HepG2 (cell line): ENCODE data around the gene CBLC. TPM values are rescaled to one million over a fixed set of nuclear protein-coding genes. Genes with fewer than 3 reads are reported as not detected.

Source experiments
- CENPT ChIP-seq: sonication (generic); formaldehyde crosslinking; IDR thresholded peaks from 2 replicates; pipeline ENCODE4 v1.8.0; 2022; ENCODE audit warnings: low read depth, mild to moderate bottlenecking, moderate library complexity, missing genetic modification reagents
- CENPX ChIP-seq: sonication (generic); formaldehyde crosslinking; IDR thresholded peaks from 2 replicates; pipeline ENCODE4 v1.9.0; 2021; ENCODE audit warnings: mild to moderate bottlenecking, missing genetic modification reagents, moderate library complexity
- DNMT1 ChIP-seq: sonication (generic); formaldehyde crosslinking; IDR thresholded peaks from 2 replicates; pipeline ENCODE4 v1.5.1; 2020; ENCODE audit warnings: mild to moderate bottlenecking, missing genetic modification reagents
- FOXM1 ChIP-seq: sonication (generic); formaldehyde crosslinking; IDR thresholded peaks from 2 replicates; pipeline ENCODE4 v1.5.0; 2020; ENCODE audit warnings: missing genetic modification reagents
- GMEB2 ChIP-seq: IDR thresholded peaks from 2 replicates; pipeline ENCODE4 v1.6.1; 2016; ENCODE audit warnings: missing biosample characterization, missing genetic modification reagents, low read depth
- MED8 ChIP-seq: sonication (generic); formaldehyde crosslinking; IDR thresholded peaks from 2 replicates; pipeline ENCODE4 v1.8.1; 2023; ENCODE audit warnings: mild to moderate bottlenecking, missing genetic modification reagents; ENCODE audit not compliant: insufficient replicate concordance
- MZF1 ChIP-seq: sonication (generic); formaldehyde crosslinking; IDR thresholded peaks from 2 replicates; pipeline ENCODE4 v1.8.1; 2023; ENCODE audit warnings: mild to moderate bottlenecking, missing genetic modification reagents, borderline replicate concordance
- NFIC ChIP-seq: IDR thresholded peaks from 2 replicates; pipeline ENCODE4 v1.6.1; 2012; ENCODE audit warnings: mild to moderate bottlenecking, low read length, inconsistent platforms
- NR2F1 ChIP-seq, 2 experiments: fragments of 450-650 bp in 1 of 2; formaldehyde crosslinking in 1 of 2; IDR thresholded peaks; 2 replicates each; pipeline versions ENCODE4 v1.5.0 to v1.6.1; 2016 to 2020; ENCODE audit warnings: mild to moderate bottlenecking in 1 of 2, missing compliant biosample characterization in 1 of 2, missing genetic modification reagents in 1 of 2, moderate library complexity in 1 of 2
- RARA ChIP-seq: IDR thresholded peaks from 2 replicates; pipeline ENCODE4 v1.6.1; 2016; ENCODE audit warnings: missing genetic modification reagents, missing compliant biosample characterization
- SALL2 ChIP-seq: sonication (generic); formaldehyde crosslinking; IDR thresholded peaks from 2 replicates; pipeline ENCODE4 v1.8.1; 2023; ENCODE audit warnings: mild to moderate bottlenecking, missing genetic modification reagents, inconsistent platforms
- SMARCC2 ChIP-seq: fragments of 450-650 bp; IDR thresholded peaks from 2 replicates; pipeline ENCODE4 v1.6.1; 2017; ENCODE audit warnings: antibody characterized with exemption, mild to moderate bottlenecking
- SSRP1 ChIP-seq: IDR thresholded peaks from 2 replicates; pipeline ENCODE4 v1.6.1; 2016; ENCODE audit warnings: control low read depth
- SYNCRIP ChIP-seq: fragments of 200-400 bp; formaldehyde crosslinking; IDR thresholded peaks from 2 replicates; pipeline ENCODE4 v1.6.1; 2018; ENCODE audit warnings: mild to moderate bottlenecking, low read depth, low read length; ENCODE audit not compliant: insufficient read depth
- ZFP90 ChIP-seq: sonication (generic); formaldehyde crosslinking; IDR thresholded peaks from 2 replicates; pipeline ENCODE4 v1.8.0; 2022; ENCODE audit warnings: missing genetic modification reagents, mild to moderate bottlenecking, inconsistent platforms, borderline replicate concordance
- ZFX ChIP-seq: sonication (generic); formaldehyde crosslinking; IDR thresholded peaks from 2 replicates; pipeline ENCODE4 v1.4.0; 2020; ENCODE audit warnings: mild to moderate bottlenecking, low read depth, missing genetic modification reagents, moderate library complexity
- ZFY ChIP-seq: sonication (generic); formaldehyde crosslinking; IDR thresholded peaks from 2 replicates; pipeline ENCODE4 v1.4.0; 2020; ENCODE audit warnings: missing genetic modification reagents
- ZNF207 ChIP-seq: fragments of 450-650 bp; IDR thresholded peaks from 2 replicates; pipeline ENCODE4 v1.6.1; 2016; ENCODE audit warnings: antibody characterized with exemption, borderline replicate concordance
- ZNF446 ChIP-seq: sonication (generic); formaldehyde crosslinking; IDR thresholded peaks from 2 replicates; pipeline ENCODE4 v1.5.0; 2020; ENCODE audit warnings: mild to moderate bottlenecking, missing genetic modification reagents
- ZNF546 ChIP-seq: sonication (generic); formaldehyde crosslinking; conservative IDR thresholded peaks from 2 replicates; pipeline ENCODE4 v1.8.1; 2023; ENCODE audit warnings: mild to moderate bottlenecking, missing genetic modification reagents
- ZNF558 ChIP-seq: sonication (generic); formaldehyde crosslinking; IDR thresholded peaks from 2 replicates; pipeline ENCODE4 v1.9.0; 2022; ENCODE audit warnings: mild to moderate bottlenecking, missing genetic modification reagents, borderline replicate concordance
- ZNF776 ChIP-seq: sonication (generic); formaldehyde crosslinking; IDR thresholded peaks from 2 replicates; pipeline ENCODE4 v1.4.0; 2020; ENCODE audit warnings: mild to moderate bottlenecking, missing genetic modification reagents
- ZNF780A ChIP-seq: sonication (generic); formaldehyde crosslinking; IDR thresholded peaks from 2 replicates; pipeline ENCODE4 v1.8.0; 2022; ENCODE audit warnings: mild to moderate bottlenecking, missing genetic modification reagents, moderate library complexity
- ZSCAN12 ChIP-seq: sonication (generic); formaldehyde crosslinking; IDR thresholded peaks from 2 replicates; pipeline ENCODE4 v1.9.0; 2021; ENCODE audit warnings: mild to moderate bottlenecking, missing genetic modification reagents
- polyA plus RNA-seq, 8 experiments: library from polyadenylated mRNA; depleted of rRNA in 3 of 8; stranded (reverse) in 7 of 8; unstranded in 1 of 8; fragments of >200 nt; fragmentation: Illumina TruSeq in 4 of 8; extraction: Trizol in 4 of 8; gene quantifications; 2 replicates each; pipeline versions ENCODE4 v1.2.1 to v1.2.3, GENCODE V29; 2011 to 2016; ENCODE audit warnings: low read depth in 4 of 8, missing spikeins in 1 of 8, mixed read lengths in 1 of 8; ENCODE audit not compliant: insufficient read depth in 1 of 8
- total RNA-seq, 5 experiments: library from RNA; depleted of rRNA; stranded (reverse); fragments of >200 nt; fragmentation: Illumina TruSeq; extraction: Trizol; gene quantifications; 2 replicates each; pipeline ENCODE4 v1.2.3, GENCODE V29; 2016; ENCODE audit warnings: low read depth in 1 of 5
- TF ChIP-seq, protein P1 (sequence below): IDR thresholded peaks from 2 replicates; pipeline ENCODE4 v1.6.1; 2016
- TF ChIP-seq, protein P2 (sequence below): sonication (generic); formaldehyde crosslinking; IDR thresholded peaks from 2 replicates; pipeline ENCODE4 v1.8.1; 2022; ENCODE audit warnings: low read depth, mild to moderate bottlenecking, missing genetic modification reagents

The CBLC gene
- total and polyA plus RNA-seq, 2 of the 13 experiments (the other 11 are each of a cell fraction or from before 2014, with no cell fraction given), result 1.8 to 2.6 TPM

DNA sequence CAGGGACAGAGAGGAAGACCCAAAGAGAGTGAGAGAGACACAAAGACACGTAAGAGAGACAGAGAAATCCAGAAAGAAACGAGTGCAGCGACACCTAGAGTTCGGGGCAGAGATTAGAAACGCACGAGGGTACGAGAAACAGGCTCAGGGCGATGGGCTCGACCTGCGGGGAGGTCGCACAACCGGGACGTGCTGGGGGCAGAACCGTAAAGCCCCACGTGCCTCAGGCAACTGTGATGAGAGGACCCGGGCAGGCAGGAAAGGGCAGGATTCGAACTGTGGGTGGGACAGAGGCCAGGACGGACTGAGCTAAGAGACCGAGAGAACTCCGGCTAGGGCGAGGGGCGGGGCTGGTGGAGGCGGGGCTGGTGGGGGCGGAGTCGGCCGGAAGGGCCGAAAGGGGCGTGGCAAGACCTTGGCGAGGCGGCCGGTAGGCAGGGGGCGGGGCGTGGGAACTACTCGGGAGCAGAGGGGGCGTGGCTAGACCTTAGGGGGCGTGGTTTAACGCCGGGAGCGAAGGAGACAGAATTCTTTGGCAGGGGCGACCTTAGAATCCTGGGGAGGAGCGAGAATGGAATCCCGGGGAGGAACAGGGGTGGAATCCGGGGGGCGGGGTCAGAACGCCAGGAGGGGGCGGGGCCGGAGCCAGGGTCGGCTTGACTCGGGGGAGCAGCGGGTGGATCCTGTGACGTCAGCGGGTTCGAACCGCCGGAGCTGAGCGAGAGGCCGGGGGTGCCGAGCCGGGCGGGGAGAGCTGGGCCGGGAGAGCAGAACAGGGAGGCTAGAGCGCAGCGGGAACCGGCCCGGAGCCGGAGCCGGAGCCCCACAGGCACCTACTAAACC is 68.1 kb downstream of the CBLC start, which contains the start of gene NECTIN2 (continued):
- TF ChIP-seq, protein P1, sequence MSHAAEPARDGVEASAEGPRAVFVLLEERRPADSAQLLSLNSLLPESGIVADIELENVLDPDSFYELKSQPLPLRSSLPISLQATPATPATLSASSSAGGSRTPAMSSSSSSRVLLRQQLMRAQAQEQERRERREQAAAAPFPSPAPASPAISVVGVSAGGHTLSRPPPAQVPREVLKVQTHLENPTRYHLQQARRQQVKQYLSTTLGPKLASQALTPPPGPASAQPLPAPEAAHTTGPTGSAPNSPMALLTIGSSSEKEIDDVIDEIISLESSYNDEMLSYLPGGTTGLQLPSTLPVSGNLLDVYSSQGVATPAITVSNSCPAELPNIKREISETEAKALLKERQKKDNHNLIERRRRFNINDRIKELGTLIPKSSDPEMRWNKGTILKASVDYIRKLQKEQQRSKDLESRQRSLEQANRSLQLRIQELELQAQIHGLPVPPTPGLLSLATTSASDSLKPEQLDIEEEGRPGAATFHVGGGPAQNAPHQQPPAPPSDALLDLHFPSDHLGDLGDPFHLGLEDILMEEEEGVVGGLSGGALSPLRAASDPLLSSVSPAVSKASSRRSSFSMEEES (CRISPR knock-in tag), result peak; percentile 30; the same call in 1 of the 2 replicates
- TF ChIP-seq FOXM1 (CRISPR knock-in tag) (no peak), ZFP90 (no peak), CENPX (CRISPR knock-in tag) (no peak), MZF1 (CRISPR knock-in tag) (0 out of 2 replicates have a peak, but pooled peaks have one; percentile 46), CENPT (no peak), ZFY (CRISPR knock-in tag) (peak; percentile 74), RARA (CRISPR knock-in tag) (peak; percentile 28; the same call in 1 of the 2 replicates), ZSCAN12 (CRISPR knock-in tag) (no peak), NFIC (no peak), ZNF207 (no peak), ZNF776 (CRISPR knock-in tag) (no peak), SYNCRIP (no peak), ZNF546 (CRISPR knock-in tag) (no peak), NR2F1 (CRISPR knock-in tag; IDR thresholded peaks at IDR 0.05) (no peak), ZNF558 (CRISPR knock-in tag) (no peak), MED8 (no peak), DNMT1 (CRISPR knock-in tag) (no peak), ZNF446 (CRISPR knock-in tag) (no peak), GMEB2 (CRISPR knock-in tag) (no peak), SALL2 (CRISPR knock-in tag) (no peak), ZFX (CRISPR knock-in tag) (peak; percentile 45; the same call in 1 of the 2 replicates), SSRP1 (no peak), SMARCC2 (no peak), ZNF780A (CRISPR knock-in tag) (peak; percentile 51; the same call in 1 of the 2 replicates)
- TF ChIP-seq, protein P2, sequence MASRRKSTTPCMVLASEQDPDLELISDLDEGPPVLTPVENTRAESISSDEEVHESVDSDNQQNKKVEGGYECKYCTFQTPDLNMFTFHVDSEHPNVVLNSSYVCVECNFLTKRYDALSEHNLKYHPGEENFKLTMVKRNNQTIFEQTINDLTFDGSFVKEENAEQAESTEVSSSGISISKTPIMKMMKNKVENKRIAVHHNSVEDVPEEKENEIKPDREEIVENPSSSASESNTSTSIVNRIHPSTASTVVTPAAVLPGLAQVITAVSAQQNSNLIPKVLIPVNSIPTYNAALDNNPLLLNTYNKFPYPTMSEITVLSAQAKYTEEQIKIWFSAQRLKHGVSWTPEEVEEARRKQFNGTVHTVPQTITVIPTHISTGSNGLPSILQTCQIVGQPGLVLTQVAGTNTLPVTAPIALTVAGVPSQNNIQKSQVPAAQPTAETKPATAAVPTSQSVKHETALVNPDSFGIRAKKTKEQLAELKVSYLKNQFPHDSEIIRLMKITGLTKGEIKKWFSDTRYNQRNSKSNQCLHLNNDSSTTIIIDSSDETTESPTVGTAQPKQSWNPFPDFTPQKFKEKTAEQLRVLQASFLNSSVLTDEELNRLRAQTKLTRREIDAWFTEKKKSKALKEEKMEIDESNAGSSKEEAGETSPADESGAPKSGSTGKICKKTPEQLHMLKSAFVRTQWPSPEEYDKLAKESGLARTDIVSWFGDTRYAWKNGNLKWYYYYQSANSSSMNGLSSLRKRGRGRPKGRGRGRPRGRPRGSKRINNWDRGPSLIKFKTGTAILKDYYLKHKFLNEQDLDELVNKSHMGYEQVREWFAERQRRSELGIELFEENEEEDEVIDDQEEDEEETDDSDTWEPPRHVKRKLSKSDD (CRISPR knock-in tag), result 0 out of 2 replicates have a peak, but pooled peaks have one; percentile 38
